Right lobe of liver (tissue), 4 donors: ENCODE results near the gene CTSA.

Experiments
- POLR2A ChIP-seq: fragments of 450-650 bp; IDR thresholded peaks from one replicate; pipeline ENCODE4 v1.6.1; 2017; ENCODE audit warnings: antibody characterized with exemption, mild to moderate bottlenecking
- TF ChIP-seq, protein P1 (sequence below), 4 donors: fragments of 200-600 bp in 3 of 4; fragments of 450-650 bp in 1 of 4; IDR thresholded peaks; one replicate each; pipeline versions ENCODE4 v1.5.1 to v1.8.0; 2016 to 2022; ENCODE audit warnings: antibody characterized with exemption in 4 of 4, mild to moderate bottlenecking in 2 of 4
- donor health status: DM: no; HTN: no; CAD: no.
- donor health status: DM: no; HTN: no; CAD: no.
- donor health status: DM: no; HTN: yes; CAD: no.

DNA sequence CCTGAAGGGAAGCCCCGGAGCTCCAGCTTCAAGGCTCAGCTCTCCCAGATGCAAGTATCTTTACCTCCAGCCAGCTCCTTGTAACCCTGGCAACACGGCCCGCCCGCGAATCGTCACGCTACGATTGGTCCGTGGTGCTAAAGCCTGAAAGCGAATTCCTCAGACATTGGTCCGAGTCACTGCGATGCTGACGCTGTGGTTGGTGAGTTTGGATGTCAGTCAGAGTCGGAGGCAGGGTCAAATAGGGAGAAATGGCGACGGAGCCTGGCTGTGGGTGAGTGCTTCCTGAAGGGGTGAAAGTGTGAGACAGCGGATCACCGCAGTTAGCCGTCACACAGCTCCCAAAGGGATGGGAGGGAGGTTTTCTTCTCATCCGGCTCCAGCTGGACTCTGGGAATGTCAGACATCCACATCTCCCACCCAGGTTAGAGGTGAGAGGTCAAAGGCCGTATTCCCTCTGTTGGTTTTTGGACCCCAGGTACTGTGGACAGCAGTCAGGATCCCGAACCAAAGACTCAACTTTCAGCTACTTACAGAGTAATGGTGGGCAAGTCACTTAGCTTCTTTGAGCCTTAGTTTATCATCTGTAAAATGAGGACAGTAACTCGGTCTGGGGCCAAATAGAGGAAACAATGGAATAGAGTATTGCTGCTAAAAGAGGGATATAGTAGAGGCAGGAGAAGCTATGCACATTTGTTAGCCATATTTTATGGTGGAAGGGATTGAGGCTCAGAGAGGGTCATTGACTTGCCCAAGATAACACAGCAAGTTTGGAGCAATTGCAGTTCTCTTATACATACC lies 9.9 kb upstream of the CTSA start, which contains the start of gene ZSWIM1:
- peak; percentile 53 for TF ChIP-seq POLR2A
- TF ChIP-seq, protein P1, sequence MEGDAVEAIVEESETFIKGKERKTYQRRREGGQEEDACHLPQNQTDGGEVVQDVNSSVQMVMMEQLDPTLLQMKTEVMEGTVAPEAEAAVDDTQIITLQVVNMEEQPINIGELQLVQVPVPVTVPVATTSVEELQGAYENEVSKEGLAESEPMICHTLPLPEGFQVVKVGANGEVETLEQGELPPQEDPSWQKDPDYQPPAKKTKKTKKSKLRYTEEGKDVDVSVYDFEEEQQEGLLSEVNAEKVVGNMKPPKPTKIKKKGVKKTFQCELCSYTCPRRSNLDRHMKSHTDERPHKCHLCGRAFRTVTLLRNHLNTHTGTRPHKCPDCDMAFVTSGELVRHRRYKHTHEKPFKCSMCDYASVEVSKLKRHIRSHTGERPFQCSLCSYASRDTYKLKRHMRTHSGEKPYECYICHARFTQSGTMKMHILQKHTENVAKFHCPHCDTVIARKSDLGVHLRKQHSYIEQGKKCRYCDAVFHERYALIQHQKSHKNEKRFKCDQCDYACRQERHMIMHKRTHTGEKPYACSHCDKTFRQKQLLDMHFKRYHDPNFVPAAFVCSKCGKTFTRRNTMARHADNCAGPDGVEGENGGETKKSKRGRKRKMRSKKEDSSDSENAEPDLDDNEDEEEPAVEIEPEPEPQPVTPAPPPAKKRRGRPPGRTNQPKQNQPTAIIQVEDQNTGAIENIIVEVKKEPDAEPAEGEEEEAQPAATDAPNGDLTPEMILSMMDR (IDR thresholded peaks at IDR 0.05), result no peak
